GM12891 (cell line): Measurements from ENCODE around the gene LNX1.

Source experiments
- PAX5 ChIP-seq: IDR thresholded peaks from 2 replicates; pipeline ENCODE4 v1.6.1; 2011; ENCODE audit warnings: low read length, moderate library complexity, mild to moderate bottlenecking; ENCODE audit not compliant: insufficient read depth, severe bottlenecking
- POLR2A ChIP-seq: IDR thresholded peaks from 2 replicates; pipeline ENCODE4 v1.6.1; 2011; ENCODE audit warnings: low read depth, low read length, control low read depth
- POLR2AphosphoS5 ChIP-seq: IDR thresholded peaks from 2 replicates; pipeline ENCODE4 v1.6.1; 2011; ENCODE audit warnings: low read depth, low read length, control low read depth
- SPI1 ChIP-seq: IDR thresholded peaks from 2 replicates; pipeline ENCODE4 v1.6.1; 2011; ENCODE audit warnings: low read depth, low read length, control low read depth
- TAF1 ChIP-seq: IDR thresholded peaks from 2 replicates; pipeline ENCODE4 v1.6.1; 2011; ENCODE audit warnings: low read depth, low read length, control low read depth

GRCh38 chr4:53421791-53422190, 169.5 kb downstream of the LNX1 start:
- TF ChIP-seq POLR2A, result no peak
- no peak for TF ChIP-seq TAF1
- no peak for TF ChIP-seq POLR2AphosphoS5
- TF ChIP-seq SPI1, result no peak
- no peak for TF ChIP-seq PAX5
